HG03460 (cell line): ENCODE measurements around the gene GSS.
A peak's percentile ranks its signal among the peaks of the same experiment; 100 is the strongest.

Source experiments
- ATAC-seq: cut with Tn5 transposase; IDR thresholded peaks from one replicate; pipeline ENCODE4 v1.9.1; 2021; ENCODE audit not compliant: unreplicated experiment

Gene GSS

GRCh38 chr20:34955231-34956040 is at the start of gene GSS, which contains the start of gene MYH7B:
Gene GSS, minus strand, starts transcription at chr20:34955806. Its CDS starts 3,954 bp downstream, at chr20:34951852.
Gene MYH7B, plus strand, starts transcription at chr20:34955868. Its CDS starts 22,138 bp downstream, at chr20:34978006.
- peak; percentile 79 for ATAC-seq

- no peak for ATAC-seq
Measured at GRCh38 chr20:35004749-35005462, 49.3 kb upstream of the GSS start.

- ATAC-seq: no peak
Measured at GRCh38 chr20:35004051-35004725, 48.6 kb upstream of the GSS start.

GRCh38 chr20:35003211-35004031 is 47.8 kb upstream of the GSS start:
- ATAC-seq: no peak

GRCh38 chr20:35002426-35003210 is 47.0 kb upstream of the GSS start:
- no peak for ATAC-seq

- ATAC-seq: no peak
Measured at GRCh38 chr20:35001596-35002362, 46.2 kb upstream of the GSS start.

- no peak for ATAC-seq
Measured at GRCh38 chr20:35000922-35001595, 45.5 kb upstream of the GSS start.

GRCh38 chr20:35000311-35000921 is 44.8 kb upstream of the GSS start:
- no peak for ATAC-seq

- ATAC-seq: no peak
Measured at GRCh38 chr20:34999782-35000181, 44.2 kb upstream of the GSS start.

GRCh38 chr20:34999021-34999451 is 43.4 kb upstream of the GSS start:
- no peak for ATAC-seq

GRCh38 chr20:34998331-34998950 is 42.8 kb upstream of the GSS start:
- no peak for ATAC-seq

GRCh38 chr20:34997774-34998173 is 42.2 kb upstream of the GSS start:
- ATAC-seq: no peak

- ATAC-seq: no peak
Measured at GRCh38 chr20:34997131-34997561, 41.5 kb upstream of the GSS start.

GRCh38 chr20:34996243-34997028 is 40.8 kb upstream of the GSS start:
- ATAC-seq: no peak

- no peak for ATAC-seq
Measured at GRCh38 chr20:34995696-34996095, 40.1 kb upstream of the GSS start.

- no peak for ATAC-seq
Measured at GRCh38 chr20:34995192-34995591, 39.6 kb upstream of the GSS start.
